ENCODE data around the gene KCNQ5.
"Not testable (repeated sequence)": the region's sequence is repeated elsewhere in the genome, so short reads cannot be mapped to it uniquely, and the experiment has no call there.

The KCNQ5 gene

DNA sequence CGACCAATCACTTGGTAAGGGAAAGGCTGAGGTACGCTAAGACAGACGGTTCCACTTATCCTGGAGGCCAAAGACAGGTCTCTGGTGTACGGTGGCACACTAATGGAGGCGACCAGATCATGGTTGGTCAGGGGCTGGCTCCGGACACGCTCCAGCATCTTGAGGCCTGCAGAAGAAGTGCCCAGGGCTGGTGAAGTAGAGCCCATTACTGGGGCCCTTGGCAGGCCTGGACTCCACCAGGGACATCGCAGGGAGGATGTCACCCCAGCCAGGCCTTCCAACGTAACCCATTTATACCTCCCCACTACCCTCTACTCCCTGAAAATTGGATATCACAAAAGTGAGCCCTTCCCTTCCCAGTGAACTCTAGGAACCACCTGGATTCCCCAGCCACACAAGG is 587.3 kb downstream of the KCNQ5 start:
- DNase-seq = no peak

- no peak for DNase-seq
Observed at GRCh38 chr6:73216859-73217258, 595.0 kb downstream of the KCNQ5 start.

DNA sequence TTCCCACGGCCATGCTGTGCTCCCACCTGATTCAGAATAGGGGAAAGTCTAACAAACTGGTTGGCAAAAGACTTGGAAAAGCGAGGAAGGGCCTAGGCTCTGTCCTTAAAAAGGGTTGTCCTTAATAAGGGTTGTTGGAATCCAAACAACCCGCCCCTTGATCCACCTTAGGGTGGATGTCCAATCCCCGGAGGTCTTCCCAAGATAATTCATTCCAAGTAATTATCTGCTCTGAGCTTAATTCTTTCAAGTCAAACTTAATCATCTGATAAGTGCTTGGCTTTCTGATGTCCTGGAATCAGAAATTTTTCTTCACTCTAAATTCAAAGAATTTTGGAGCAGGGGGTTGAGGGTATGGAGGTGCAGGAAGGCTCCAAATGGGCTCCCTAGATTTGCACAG is 603.5 kb downstream of the KCNQ5 start, which contains the start of gene KHDC1L:
Gene KHDC1L, minus strand, starts transcription at position 101 of the 400 bp plus-strand sequence. Its CDS starts 88 bp downstream, at position 13.
- no peak for DNase-seq

DNA sequence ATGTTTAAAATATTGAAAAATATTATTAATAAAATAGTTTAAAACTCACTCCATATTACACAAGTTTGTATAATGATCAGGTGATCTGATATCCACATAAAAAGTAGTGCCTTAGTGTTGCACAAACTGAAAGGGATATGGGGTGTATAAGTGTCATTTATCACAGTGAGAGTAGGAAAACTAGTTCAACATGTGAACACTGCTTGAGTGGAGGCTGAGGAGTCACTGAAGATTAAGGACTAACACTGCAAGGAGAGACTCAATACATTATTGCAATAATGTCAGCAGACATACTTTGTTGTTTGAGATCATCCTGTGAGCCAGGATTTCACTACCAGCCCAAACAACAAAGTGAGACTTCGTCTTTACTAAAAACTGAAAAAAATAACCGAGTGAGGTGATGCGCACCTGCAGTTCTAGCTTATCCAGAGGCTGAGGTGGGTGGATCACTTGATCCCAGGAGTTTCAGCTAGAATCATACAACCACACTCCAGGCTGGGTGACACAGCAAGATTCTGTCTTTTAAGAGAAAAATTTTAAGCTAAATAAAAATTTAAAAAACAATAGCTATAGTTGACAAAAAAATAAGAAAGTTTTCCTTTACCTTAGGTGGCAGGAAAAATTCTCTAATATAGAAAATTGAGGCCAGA is 605.9 kb downstream of the KCNQ5 start:
- DNase-seq = no peak

- no peak for DNase-seq
Observed at GRCh38 chr6:73231986-73232391, 610.1 kb downstream of the KCNQ5 start.

- DNase-seq = no peak
Observed at GRCh38 chr6:73233048-73233447, 611.2 kb downstream of the KCNQ5 start.

GRCh38 chr6:73233971-73234370 is 612.1 kb downstream of the KCNQ5 start:
- not testable (repeated sequence) for DNase-seq

GRCh38 chr6:73234733-73235132 is 612.9 kb downstream of the KCNQ5 start:
- DNase-seq = no peak

GRCh38 chr6:73236144-73236750 is 614.4 kb downstream of the KCNQ5 start:
- no peak for DNase-seq

DNA sequence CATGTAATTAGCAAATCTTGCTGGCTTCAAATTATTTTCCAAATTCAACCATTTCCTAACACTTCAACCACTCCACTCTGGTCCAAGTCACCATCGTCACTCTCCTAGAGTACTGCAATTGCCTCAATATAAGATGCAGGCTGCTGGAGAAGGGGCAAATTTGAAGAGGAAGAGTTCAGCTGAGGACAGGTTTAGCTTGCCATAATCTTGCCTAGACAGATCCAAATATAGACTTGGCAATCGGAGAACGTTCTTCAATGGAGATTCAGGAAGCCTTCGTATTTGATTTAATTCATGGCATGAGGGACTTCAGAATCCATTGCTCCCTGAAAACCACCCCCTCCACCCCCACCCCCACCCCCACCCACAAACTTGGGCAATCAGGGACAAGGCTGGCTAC is 618.9 kb downstream of the KCNQ5 start:
- DNase-seq = no peak

DNA sequence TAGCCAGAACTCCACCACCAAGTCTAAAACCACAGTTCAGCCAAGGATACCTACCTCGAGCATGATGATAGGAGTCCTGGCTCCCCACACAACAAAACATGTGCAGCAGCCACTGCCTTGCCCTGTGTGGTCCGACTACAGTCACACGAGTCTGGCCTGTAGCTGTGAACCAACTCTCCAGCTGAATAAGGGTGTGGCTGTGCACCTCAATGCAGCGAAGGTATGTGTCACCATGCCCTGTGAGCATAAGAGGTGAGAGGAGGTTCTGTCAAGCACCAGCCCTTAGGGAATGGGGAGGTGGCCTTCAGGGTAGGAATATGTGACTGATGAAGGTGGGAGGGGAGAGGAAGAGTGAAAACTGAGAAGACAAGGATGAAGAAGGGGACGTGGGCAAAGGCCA is 620.1 kb downstream of the KCNQ5 start:
- DNase-seq = no peak

All from stimulated activated naive CD4-positive, alpha-beta T cell treated with Interleukin-2 at 50 U/mL for 16 hours (primary cell).